Measurements from ENCODE around the gene HYLS1. TPM values are rescaled to one million over a fixed set of nuclear protein-coding genes. Genes with fewer than 3 reads are reported as not detected.
A peak's percentile ranks its signal among the peaks of the same experiment; 100 is the strongest.

The HYLS1 gene
- total and polyA plus RNA-seq, 9 of the 15 experiments (the other 6 are each of a cell fraction or from before 2014, with no cell fraction given), result 2.7 to 8.2 (median 4.8) TPM

DNA sequence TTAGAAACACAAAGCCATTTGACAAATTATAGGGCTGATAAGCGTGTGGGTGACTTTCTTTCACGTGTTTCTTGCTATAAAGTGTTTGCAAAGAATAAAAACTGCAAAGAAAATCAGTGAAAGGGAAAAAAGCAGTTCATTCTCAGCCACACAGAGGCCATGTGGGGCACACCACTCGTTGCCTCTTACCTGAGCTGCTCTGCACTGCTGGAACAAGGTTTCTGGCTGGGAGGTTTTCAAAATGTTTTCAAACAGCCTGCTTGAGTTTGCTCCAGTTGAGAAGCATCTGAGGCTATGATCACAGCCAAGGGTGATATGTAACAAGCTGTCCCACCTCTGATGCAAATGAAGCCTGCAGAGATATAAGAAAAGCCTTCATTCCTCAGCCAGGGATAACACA is 43.6 kb downstream of the HYLS1 start:
- H3K4me2 ChIP-seq (ENCODE audit: insufficient read depth, low read length), result no peak overlapping the region
- H3K9me3 ChIP-seq (replicated peaks; ENCODE audit: control insufficient read depth, insufficient read depth, low read depth, low read length), result no peaks in the 10 kb centered on the region
- 5% methylated on average over 3 of the region's 3 CpGs for WGBS (ENCODE audit: insufficient coverage, low coverage, missing lambda C conversion rate)
- DNase-seq (ENCODE audit: extremely low read depth in 1 of 4, low spot score in 3 of 4) (no peak), ATAC-seq (no peak), FAIRE-seq (no peak)
- no peaks in the 10 kb centered on the region for H3K79me2 ChIP-seq (ENCODE audit: control insufficient read depth, insufficient read depth, low read length)
- H3K36me3 ChIP-seq (ENCODE audit: control insufficient read depth, insufficient read depth, low read length), result no peaks in the 10 kb centered on the region
- peaks cover 4 to 9% of the 10 kb centered on the region in 2 experiments; a peak in 4 of 5 replicates for H3K4me1 ChIP-seq (replicated peaks in 1 of 2; ENCODE audit: control insufficient read depth in 2 of 2, insufficient read depth in 2 of 2, low read length in 2 of 2)
- ChIA-PET CTCF (ENCODE audit: low intra/inter-chr PET ratio) (no interaction called here), POLR2A (interaction anchor here (0.5 to 1.3 kb wide), 4 partner anchors 14 to 259 kb away, joined by 3 to 7 read pairs (median 4); partner anchors contain the start of gene VSIG10L2)
- H2AFZ ChIP-seq (ENCODE audit: low read depth, low read length), result no peak overlapping the region
- no peak overlapping the region for H3K4me3 ChIP-seq
- peaks cover 2 to 15% of the 10 kb centered on the region in 2 experiments; a peak in 2 of 5 replicates for H3K27me3 ChIP-seq (ENCODE audit: control insufficient read depth in 2 of 2, insufficient read depth in 2 of 2, low read length in 2 of 2)
- H3K9ac ChIP-seq (ENCODE audit: insufficient read depth in 1 of 2, low read depth in 2 of 2, low read length in 2 of 2), result no peak overlapping the region
- H4K20me1 ChIP-seq (replicated peaks; ENCODE audit: control insufficient read depth, insufficient read depth, low read length), result no peaks in the 10 kb centered on the region
- H3K9me1 ChIP-seq (ENCODE audit: control insufficient read depth, insufficient read depth, low read length), result no peaks in the 10 kb centered on the region
- BruUV-seq (replicated peaks), result no TSS peak
- TF ChIP-seq ZNF766 (CRISPR knock-in tag; conservative IDR thresholded peaks at IDR 0.05) (no peak), RUNX1 (IDR thresholded peaks at IDR 0.05; ENCODE audit: low read depth) (no peak)
- in situ Hi-C loops (cut with MboI), result no loop called here
- no peak overlapping the region for H3K27ac ChIP-seq (ENCODE audit: extremely low read depth, low read depth, low read length)
- intact Hi-C loops (cut with micrococcal nuclease), result no loop called here

DNA sequence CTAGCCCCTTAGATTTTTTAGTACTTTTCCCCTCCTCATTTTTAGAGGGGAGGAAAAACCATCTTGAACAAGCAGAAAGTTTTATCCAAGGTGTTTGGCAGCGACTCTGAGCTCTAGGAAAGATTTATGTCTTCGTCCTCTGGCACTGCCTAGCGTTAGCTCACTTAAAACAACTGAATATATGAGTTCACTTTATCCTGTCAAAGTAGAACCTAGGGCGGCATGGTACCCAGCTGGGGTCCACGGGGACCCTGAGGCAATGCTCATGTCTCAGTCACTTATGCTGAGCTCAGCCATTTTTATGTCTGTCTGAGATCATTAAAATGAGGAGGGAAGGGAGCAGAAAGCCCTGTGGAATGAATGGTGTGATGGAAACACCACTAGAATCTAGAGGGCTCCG is 44.2 kb downstream of the HYLS1 start:
- intact Hi-C loops (cut with micrococcal nuclease), result no loop called here
- Histone ChIP-seq H3K4me2 (ENCODE audit: insufficient read depth, low read length) (no peak overlapping the region), H3K9me3 (replicated peaks; ENCODE audit: control insufficient read depth, insufficient read depth, low read depth, low read length) (no peaks in the 10 kb centered on the region), H3K9me1 (ENCODE audit: control insufficient read depth, insufficient read depth, low read length) (no peaks in the 10 kb centered on the region), H3K4me3 (no peak overlapping the region), H3K9ac (ENCODE audit: insufficient read depth in 1 of 2, low read depth in 2 of 2, low read length in 2 of 2) (no peak overlapping the region), H3K27me3 (ENCODE audit: control insufficient read depth in 2 of 2, insufficient read depth in 2 of 2, low read length in 2 of 2) (peaks cover 2 to 12% of the 10 kb centered on the region in 2 experiments; a peak in 2 of 5 replicates), H3K4me1 (replicated peaks in 1 of 2; ENCODE audit: control insufficient read depth in 2 of 2, insufficient read depth in 2 of 2, low read length in 2 of 2) (peaks cover 4 to 9% of the 10 kb centered on the region in 2 experiments; a peak in 4 of 5 replicates), H3K79me2 (ENCODE audit: control insufficient read depth, insufficient read depth, low read length) (no peaks in the 10 kb centered on the region), H3K36me3 (ENCODE audit: control insufficient read depth, insufficient read depth, low read length) (no peaks in the 10 kb centered on the region), H4K20me1 (replicated peaks; ENCODE audit: control insufficient read depth, insufficient read depth, low read length) (no peaks in the 10 kb centered on the region), H2AFZ (ENCODE audit: low read depth, low read length) (no peak overlapping the region), H3K27ac (ENCODE audit: extremely low read depth, low read depth, low read length) (no peak overlapping the region)
- no peak for FAIRE-seq
- CTCF ChIA-PET (ENCODE audit: low intra/inter-chr PET ratio), result no interaction called here
- BruUV-seq (replicated peaks), result no TSS peak
- POLR2A ChIA-PET, result interaction anchor here (0.5 to 1.3 kb wide), 6 partner anchors 14 to 258 kb away, joined by 3 to 7 read pairs (median 4); partner anchors contain the start of gene VSIG10L2
- no peak for DNase-seq (ENCODE audit: extremely low read depth in 1 of 4, low spot score in 3 of 4)
- in situ Hi-C loops (cut with MboI), result no loop called here
- 5% methylated on average over 6 of the region's 6 CpGs for WGBS (ENCODE audit: insufficient coverage, low coverage, missing lambda C conversion rate)
- no peak for ATAC-seq
- TF ChIP-seq ZNF143 (CRISPR knock-in tag; IDR thresholded peaks at IDR 0.05), result no peak
- no peak for TF ChIP-seq KDM2B (CRISPR knock-in tag; IDR thresholded peaks at IDR 0.05)
- peak; percentile 70 for TF ChIP-seq MAFF (IDR thresholded peaks at IDR 0.05; ENCODE audit: low read length)
- TF ChIP-seq ZNF561 (CRISPR knock-in tag; conservative IDR thresholded peaks at IDR 0.05), result no peak
- TF ChIP-seq, protein P1, sequence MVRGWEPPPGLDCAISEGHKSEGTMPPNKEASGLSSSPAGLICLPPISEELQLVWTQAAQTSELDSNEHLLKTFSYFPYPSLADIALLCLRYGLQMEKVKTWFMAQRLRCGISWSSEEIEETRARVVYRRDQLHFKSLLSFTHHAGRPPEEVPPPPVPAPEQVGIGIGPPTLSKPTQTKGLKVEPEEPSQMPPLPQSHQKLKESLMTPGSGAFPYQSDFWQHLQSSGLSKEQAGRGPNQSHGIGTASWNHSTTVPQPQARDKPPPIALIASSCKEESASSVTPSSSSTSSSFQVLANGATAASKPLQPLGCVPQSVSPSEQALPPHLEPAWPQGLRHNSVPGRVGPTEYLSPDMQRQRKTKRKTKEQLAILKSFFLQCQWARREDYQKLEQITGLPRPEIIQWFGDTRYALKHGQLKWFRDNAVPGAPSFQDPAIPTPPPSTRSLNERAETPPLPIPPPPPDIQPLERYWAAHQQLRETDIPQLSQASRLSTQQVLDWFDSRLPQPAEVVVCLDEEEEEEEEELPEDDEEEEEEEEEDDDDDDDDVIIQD (CRISPR knock-in tag; IDR thresholded peaks at IDR 0.05), result no peak
- TF ChIP-seq KLF1 (tag; IDR thresholded peaks at IDR 0.05), result no peak
- no peak for TF ChIP-seq TBP (optimal IDR thresholded peaks at IDR 0.05; ENCODE audit: low read depth, low read length)
- no peak for TF ChIP-seq NR2C1 (IDR thresholded peaks at IDR 0.05)
- TF ChIP-seq NR2C1 (tag; IDR thresholded peaks at IDR 0.05), result no peak
- TF ChIP-seq, protein P2, sequence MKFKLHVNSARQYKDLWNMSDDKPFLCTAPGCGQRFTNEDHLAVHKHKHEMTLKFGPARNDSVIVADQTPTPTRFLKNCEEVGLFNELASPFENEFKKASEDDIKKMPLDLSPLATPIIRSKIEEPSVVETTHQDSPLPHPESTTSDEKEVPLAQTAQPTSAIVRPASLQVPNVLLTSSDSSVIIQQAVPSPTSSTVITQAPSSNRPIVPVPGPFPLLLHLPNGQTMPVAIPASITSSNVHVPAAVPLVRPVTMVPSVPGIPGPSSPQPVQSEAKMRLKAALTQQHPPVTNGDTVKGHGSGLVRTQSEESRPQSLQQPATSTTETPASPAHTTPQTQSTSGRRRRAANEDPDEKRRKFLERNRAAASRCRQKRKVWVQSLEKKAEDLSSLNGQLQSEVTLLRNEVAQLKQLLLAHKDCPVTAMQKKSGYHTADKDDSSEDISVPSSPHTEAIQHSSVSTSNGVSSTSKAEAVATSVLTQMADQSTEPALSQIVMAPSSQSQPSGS (CRISPR knock-in tag; IDR thresholded peaks at IDR 0.05), result no peak
- TF ChIP-seq MED1 (CRISPR knock-in tag; IDR thresholded peaks at IDR 0.05; ENCODE audit: borderline replicate concordance), result no peak

Data from K562 (cell line).